IMR-90 (cell line): ENCODE data around the gene EXTL2. TPM values are rescaled to one million over a fixed set of nuclear protein-coding genes. Genes with fewer than 3 reads are reported as not detected.
A peak's percentile ranks its signal among the peaks of the same experiment; 100 is the strongest.

Experiments
- ATAC-seq: fragments of 200-7000 bp; cut with Tn5 transposase; 2 replicates; pipeline ENCODE4 v1.9.1; 2020; ENCODE audit warnings: low read depth, mild to moderate bottlenecking, moderate library complexity
- BruUV-seq: library from RNA; stranded (reverse); fragments of 400-500 nt; replicated peaks from 2 replicates; lab custom pipeline; 2021; lab: Mats Ljungman, UMichigan
- CTCF ChIA-PET: fragments of 300-600 bp; formaldehyde crosslinking; extraction: SDS; loops from one replicate; lab custom pipeline; 2021; ENCODE audit warnings: antibody characterized with exemption; lab: Yijun Ruan, JAX
- POLR2A ChIA-PET: fragments of 300-600 bp; sonication (Branson Sonifier 250); formaldehyde crosslinking; loops from one replicate; lab custom pipeline; 2022; ENCODE audit warnings: antibody characterized with exemption; ENCODE audit not compliant: unreplicated experiment; lab: Charles Lee
- DNase-seq: peaks from one replicate; pipeline ENCODE4 v3.0.0; 2013
- H2AFZ ChIP-seq: replicated peaks from 2 replicates; pipeline ENCODE3; 2013; ENCODE audit warnings: low read length, mild to moderate bottlenecking; ENCODE audit not compliant: poor library complexity
- H2AK5ac ChIP-seq: 2 replicates; pipeline ENCODE4 v1.6.1; 2013; ENCODE audit warnings: low read depth, low read length, inconsistent platforms
- H2AK9ac ChIP-seq: replicated peaks from 2 replicates; pipeline ENCODE3; 2013; ENCODE audit warnings: mild to moderate bottlenecking, low read depth, low read length, moderate library complexity; ENCODE audit not compliant: poor library complexity
- H2BK120ac ChIP-seq: 2 replicates; pipeline ENCODE4 v1.6.1; 2013; ENCODE audit warnings: low read depth, low read length, inconsistent platforms
- H2BK15ac ChIP-seq: 3 replicates; pipeline ENCODE4 v1.6.1; 2013; ENCODE audit warnings: low read depth, low read length, inconsistent platforms
- H2BK20ac ChIP-seq: 2 replicates; pipeline ENCODE4 v1.6.1; 2013; ENCODE audit warnings: low read depth, mild to moderate bottlenecking, inconsistent platforms, low read length, moderate library complexity
- H2BK5ac ChIP-seq: 2 replicates; pipeline ENCODE4 v1.6.1; 2013; ENCODE audit warnings: mild to moderate bottlenecking, low read depth, low read length, inconsistent platforms; ENCODE audit not compliant: poor library complexity, severe bottlenecking
- H3K14ac ChIP-seq: replicated peaks from 2 replicates; pipeline ENCODE4 v1.6.1; 2013; ENCODE audit warnings: low read depth, low read length, inconsistent platforms
- H3K18ac ChIP-seq: 2 replicates; pipeline ENCODE4 v1.6.1; 2013; ENCODE audit warnings: low read depth, low read length, control low read depth
- H3K23ac ChIP-seq: 2 replicates; pipeline ENCODE4 v1.6.1; 2013; ENCODE audit warnings: low read depth, low read length, inconsistent platforms
- H3K27ac ChIP-seq: 2 replicates; pipeline ENCODE4 v1.5.1; 2013; ENCODE audit warnings: mild to moderate bottlenecking, control low read depth, low read length; ENCODE audit not compliant: insufficient read depth
- H3K27me3 ChIP-seq: 2 replicates; pipeline ENCODE4 v1.6.1; 2013; ENCODE audit warnings: low read length; ENCODE audit not compliant: control insufficient read depth, insufficient read depth
- H3K36me3 ChIP-seq: 2 replicates; pipeline ENCODE4 v1.6.1; 2013; ENCODE audit warnings: low read length, mixed read lengths; ENCODE audit not compliant: control insufficient read depth, insufficient read depth
- H3K4ac ChIP-seq: 2 replicates; pipeline ENCODE4 v1.6.1; 2013; ENCODE audit warnings: low read depth, low read length, inconsistent platforms
- H3K4me1 ChIP-seq: 2 replicates; pipeline ENCODE4 v1.6.1; 2013; ENCODE audit warnings: low read length, mixed read lengths; ENCODE audit not compliant: control insufficient read depth, insufficient read depth
- H3K4me2 ChIP-seq: 2 replicates; pipeline ENCODE4 v1.6.1; 2013; ENCODE audit warnings: low read depth, mild to moderate bottlenecking, control low read depth, low read length, moderate library complexity
- H3K4me3 ChIP-seq: 2 replicates; pipeline ENCODE4 v1.5.1; 2013; ENCODE audit warnings: low read depth, mild to moderate bottlenecking, control low read depth, low read length, moderate library complexity; ENCODE audit not compliant: insufficient read depth
- H3K56ac ChIP-seq: 2 replicates; pipeline ENCODE4 v1.6.1; 2013; ENCODE audit warnings: low read length, inconsistent platforms; ENCODE audit not compliant: insufficient read depth; ENCODE audit errors: extremely low read depth
- H3K79me1 ChIP-seq, 2 experiments: 2 replicates each; pipeline ENCODE4 v1.6.1; 2013; ENCODE audit warnings: low read length in 2 of 2, inconsistent platforms in 1 of 2, low read depth in 1 of 2
- H3K9ac ChIP-seq: 2 replicates; pipeline ENCODE4 v1.6.1; 2013; ENCODE audit warnings: low read depth, low read length, control low read depth
- H3K9me1 ChIP-seq: 2 replicates; pipeline ENCODE4 v1.6.1; 2013; ENCODE audit warnings: low read length, inconsistent platforms; ENCODE audit not compliant: insufficient read depth
- H3K9me3 ChIP-seq: 2 replicates; pipeline ENCODE4 v1.6.1; 2013; ENCODE audit warnings: low read length; ENCODE audit not compliant: control insufficient read depth, insufficient read depth
- H4K20me1 ChIP-seq: 2 replicates; pipeline ENCODE4 v1.6.1; 2013; ENCODE audit warnings: low read length, inconsistent platforms; ENCODE audit not compliant: insufficient read depth
- H4K5ac ChIP-seq: 2 replicates; pipeline ENCODE4 v1.6.1; 2013; ENCODE audit warnings: mild to moderate bottlenecking, low read depth, low read length, control low read depth
- H4K8ac ChIP-seq, 2 experiments: 2 replicates each; pipeline ENCODE4 v1.6.1; 2013; ENCODE audit warnings: low read depth in 2 of 2, low read length in 2 of 2, control low read depth in 1 of 2, inconsistent platforms in 1 of 2
- H4K91ac ChIP-seq: 2 replicates; pipeline ENCODE4 v1.6.1; 2013; ENCODE audit warnings: low read depth, low read length, inconsistent platforms; ENCODE audit not compliant: insufficient read depth
- BHLHE40 ChIP-seq: fragments of 150-350 bp; IDR thresholded peaks from 2 replicates; pipeline ENCODE4 v1.6.1; 2016; ENCODE audit warnings: mild to moderate bottlenecking, low read depth, low read length
- CHD1 ChIP-seq: IDR thresholded peaks from 2 replicates; pipeline ENCODE4 v1.6.1; 2012; ENCODE audit warnings: low read depth, low read length, improper control_type of control experiment
- ELK1 ChIP-seq: fragments of 150-350 bp; IDR thresholded peaks from 2 replicates; pipeline ENCODE4 v1.6.1; 2016; ENCODE audit warnings: low read depth, mild to moderate bottlenecking, low read length, moderate library complexity, borderline replicate concordance
- POLR2A ChIP-seq: IDR thresholded peaks from 2 replicates; pipeline ENCODE4 v1.6.1; 2012; ENCODE audit warnings: mild to moderate bottlenecking, low read depth, low read length
- WGBS, 2 experiments: methylation state at CpG; one replicate each; pipeline versions ENCODE4 v1.1.5 to v1.1.7; 2013; ENCODE audit warnings: missing lambda C conversion rate in 2 of 2; ENCODE audit not compliant: insufficient read length in 1 of 2; ENCODE audit errors: extremely low coverage in 2 of 2; 5-methylcytosine and 5-hydroxymethylcytosine counted together
- dilution Hi-C: fragments of 300-500 bp; cut with HindIII; formaldehyde crosslinking; loops from one replicate; pipeline ENCODE4 v1.14.3; 2018; ENCODE audit warnings: low sequenced_read_pairs; ENCODE audit not compliant: unreplicated experiment
- in situ Hi-C: fragments of 300-500 bp; cut with MboI; formaldehyde crosslinking; loops from 3 replicates; pipeline ENCODE4 v1.14.3; 2019; ENCODE audit warnings: low sequenced_read_pairs, inconsistent platforms, mixed read lengths
- intact Hi-C: fragments of 100-400 bp; cut with micrococcal nuclease; formaldehyde crosslinking; loops from 2 replicates; pipeline ENCODE4 v1.10.0; 2022
- polyA plus RNA-seq, 3 experiments: library from polyadenylated mRNA; depleted of rRNA; stranded (reverse); fragments of >200 nt; gene quantifications; 2 replicates each; pipeline ENCODE4 v1.2.3, GENCODE V29; 2012; ENCODE audit warnings: low replicate concordance in 1 of 3
- total RNA-seq: library from RNA; depleted of rRNA; stranded (reverse); fragments of >200 nt; gene quantifications from 2 replicates; pipeline ENCODE4 v1.2.3, GENCODE V29; 2012

Gene EXTL2
- total and polyA plus RNA-seq, 2 of the 4 experiments (the other 2 are of a cell fraction): 24.9 to 27.6 TPM

GRCh38 chr1:100924991-100925390 is 30.3 kb upstream of the EXTL2 start:
- Histone ChIP-seq H3K27me3 (no peaks in the 10 kb centered on the region), H2BK5ac (no peak overlapping the region), H3K4me3 (no peak overlapping the region), H4K5ac (no peak overlapping the region), H4K20me1 (no peaks in the 10 kb centered on the region), H2AK5ac (no peak overlapping the region), H3K18ac (no peak overlapping the region), H3K36me3 (peaks cover 9% of the 10 kb centered on the region; the same call in 1 of the 2 replicates), H3K9me3 (no peaks in the 10 kb centered on the region), H3K56ac (no peak overlapping the region), H2BK120ac (no peak overlapping the region), H2BK20ac (no peak overlapping the region), H3K27ac (no peak overlapping the region), H2BK15ac (no peak overlapping the region), H2AK9ac (no peak overlapping the region), H3K79me1 (peaks cover 7 to 18% of the 10 kb centered on the region in 2 experiments; a peak in 3 of 4 replicates), H3K9me1 (no peaks in the 10 kb centered on the region), H4K91ac (no peak overlapping the region), H3K14ac (no peak overlapping the region), H3K4ac (no peak overlapping the region), H4K8ac (no peak overlapping the region), H3K23ac (no peak overlapping the region), H2AFZ (no peak overlapping the region), H3K9ac (no peak overlapping the region), H3K4me1 (no peaks in the 10 kb centered on the region), H3K4me2 (no peak overlapping the region)
- DNase-seq (no peak), ATAC-seq (no peak)
- ChIA-PET CTCF (no interaction called here), POLR2A (no interaction called here)
- TSS peak; percentile 2 for BruUV-seq
- intact Hi-C loops: no loop called here
- WGBS, 2 experiments: 100% methylated on average over 1 of the region's 2 CpGs; no CpG with 5 or more reads in 1 of the 2 experiments
- TF ChIP-seq ELK1: no peak
- TF ChIP-seq POLR2A: no peak
- no peak for TF ChIP-seq CHD1
- TF ChIP-seq BHLHE40: no peak
- dilution Hi-C loops: no loop called here
- in situ Hi-C loops: loop anchor here (5.0 kb wide), 2 partner anchors 317 to 362 kb away; no protein-coding TSS in a partner anchor
